Caki2 (cell line): Measurements from ENCODE around the gene STH. TPM values are rescaled to one million over a fixed set of nuclear protein-coding genes. Genes with fewer than 3 reads are reported as not detected.
"Not testable (repeated sequence)": the region's sequence is repeated elsewhere in the genome, so short reads cannot be mapped to it uniquely, and the experiment has no call there.

Source experiments
- DNase-seq: peaks from one replicate; pipeline ENCODE4 v3.0.0-alpha.2; 2015; ENCODE audit warnings: low read depth
- in situ Hi-C: cut with HindIII; loops from 2 replicates; pipeline ENCODE4 v1.10.0; 2016; ENCODE audit warnings: low sequenced_read_pairs, low pct_unique_long_range_greater_than_20kb, mixed read lengths
- total RNA-seq: library from RNA; depleted of rRNA; stranded (reverse); fragments of >200 nt; shearing (Covaris generic); gene quantifications from 2 replicates; pipeline ENCODE4 v1.2.3, GENCODE V29; 2014; ENCODE audit warnings: low replicate concordance

Gene STH
- total RNA-seq, 1 experiment from 2014 or later, result 1.0 TPM

DNA sequence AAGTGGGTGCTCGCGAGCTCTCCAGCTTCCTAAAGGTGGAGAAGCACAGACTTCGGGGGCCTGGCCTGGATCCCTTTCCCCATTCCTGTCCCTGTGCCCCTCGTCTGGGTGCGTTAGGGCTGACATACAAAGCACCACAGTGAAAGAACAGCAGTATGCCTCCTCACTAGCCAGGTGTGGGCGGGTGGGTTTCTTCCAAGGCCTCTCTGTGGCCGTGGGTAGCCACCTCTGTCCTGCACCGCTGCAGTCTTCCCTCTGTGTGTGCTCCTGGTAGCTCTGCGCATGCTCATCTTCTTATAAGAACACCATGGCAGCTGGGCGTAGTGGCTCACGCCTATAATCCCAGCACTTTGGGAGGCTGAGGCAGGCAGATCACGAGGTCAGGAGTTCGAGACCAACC, 1.9 kb upstream of the STH start:
- in situ Hi-C loops, result no loop called here
- DNase-seq, result no peak

- in situ Hi-C loops, result no loop called here
- DNase-seq, result no peak
Observed at GRCh38 chr17:45997624-45998023, 1.4 kb upstream of the STH start.

GRCh38 chr17:45999900-46000290, 845 bp downstream of the STH start:
- in situ Hi-C loops, result no loop called here
- no peak for DNase-seq

GRCh38 chr17:46000292-46000691, 1.2 kb downstream of the STH start:
- no peak for DNase-seq
- in situ Hi-C loops, result no loop called here

DNA sequence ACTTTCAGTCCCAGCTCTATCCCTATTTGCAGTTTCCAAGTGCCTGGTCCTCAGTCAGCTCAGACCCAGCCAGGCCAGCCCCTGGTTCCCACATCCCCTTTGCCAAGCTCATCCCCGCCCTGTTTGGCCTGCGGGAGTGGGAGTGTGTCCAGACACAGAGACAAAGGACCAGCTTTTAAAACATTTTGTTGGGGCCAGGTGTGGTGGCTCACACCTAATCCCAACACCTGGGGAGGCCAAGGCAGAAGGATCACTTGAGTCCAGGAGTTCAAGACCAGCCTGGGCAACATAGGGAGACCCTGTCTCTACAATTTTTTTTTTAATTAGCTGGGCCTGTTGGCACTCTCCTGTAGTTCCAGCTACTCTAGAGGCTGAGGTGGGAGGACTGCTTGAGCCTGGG, 1.7 kb downstream of the STH start:
- in situ Hi-C loops, result no loop called here
- no peak for DNase-seq

GRCh38 chr17:46001390-46002310, 2.6 kb downstream of the STH start:
- in situ Hi-C loops, result no loop called here
- no peak for DNase-seq

DNA sequence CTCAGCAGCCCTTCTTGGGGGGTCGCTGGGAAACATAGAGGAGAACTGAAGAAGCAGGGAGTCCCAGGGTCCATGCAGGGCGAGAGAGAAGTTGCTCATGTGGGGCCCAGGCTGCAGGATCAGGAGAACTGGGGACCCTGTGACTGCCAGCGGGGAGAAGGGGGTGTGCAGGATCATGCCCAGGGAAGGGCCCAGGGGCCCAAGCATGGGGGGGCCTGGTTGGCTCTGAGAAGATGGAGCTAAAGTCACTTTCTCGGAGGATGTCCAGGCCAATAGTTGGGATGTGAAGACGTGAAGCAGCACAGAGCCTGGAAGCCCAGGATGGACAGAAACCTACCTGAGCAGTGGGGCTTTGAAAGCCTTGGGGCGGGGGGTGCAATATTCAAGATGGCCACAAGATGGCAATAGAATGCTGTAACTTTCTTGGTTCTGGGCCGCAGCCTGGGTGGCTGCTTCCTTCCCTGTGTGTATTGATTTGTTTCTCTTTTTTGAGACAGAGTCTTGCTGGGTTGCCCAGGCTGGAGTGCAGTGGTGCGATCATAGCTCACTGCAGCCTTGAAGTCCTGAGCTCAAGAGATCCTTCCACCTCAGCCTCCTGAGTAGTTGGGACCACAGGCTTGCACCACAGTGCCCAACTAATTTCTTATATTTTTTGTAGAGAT, 3.4 kb downstream of the STH start:
- in situ Hi-C loops, result no loop called here
- DNase-seq, result peak; percentile 64

GRCh38 chr17:46002973-46003316, 3.9 kb downstream of the STH start:
- DNase-seq, result no peak
- in situ Hi-C loops, result no loop called here

- no peak for DNase-seq
- in situ Hi-C loops, result no loop called here
Observed at GRCh38 chr17:46003907-46004748, 5.1 kb downstream of the STH start.

DNA sequence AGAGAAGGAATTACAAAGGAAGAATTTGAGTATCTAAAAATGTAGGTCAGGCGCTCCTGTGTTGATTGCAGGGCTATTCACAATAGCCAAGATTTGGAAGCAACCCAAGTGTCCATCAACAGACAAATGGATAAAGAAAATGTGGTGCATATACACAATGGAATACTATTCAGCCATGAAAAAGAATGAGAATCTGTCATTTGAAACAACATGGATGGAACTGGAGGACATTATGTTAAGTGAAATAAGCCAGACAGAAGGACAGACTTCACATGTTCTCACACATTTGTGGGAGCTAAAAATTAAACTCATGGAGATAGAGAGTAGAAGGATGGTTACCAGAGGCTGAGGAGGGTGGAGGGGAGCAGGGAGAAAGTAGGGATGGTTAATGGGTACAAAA, 7.0 kb downstream of the STH start:
- DNase-seq, in situ Hi-C loops: not testable (repeated sequence)

- no peak for DNase-seq
- in situ Hi-C loops, result no loop called here
Observed at GRCh38 chr17:46007461-46007965, 8.5 kb downstream of the STH start.

- DNase-seq, result no peak
- in situ Hi-C loops, result no loop called here
Observed at GRCh38 chr17:46008591-46008990, 9.5 kb downstream of the STH start.

- in situ Hi-C loops, result no loop called here
- no peak for DNase-seq
Observed at GRCh38 chr17:46009681-46010596, 10.9 kb downstream of the STH start.

DNA sequence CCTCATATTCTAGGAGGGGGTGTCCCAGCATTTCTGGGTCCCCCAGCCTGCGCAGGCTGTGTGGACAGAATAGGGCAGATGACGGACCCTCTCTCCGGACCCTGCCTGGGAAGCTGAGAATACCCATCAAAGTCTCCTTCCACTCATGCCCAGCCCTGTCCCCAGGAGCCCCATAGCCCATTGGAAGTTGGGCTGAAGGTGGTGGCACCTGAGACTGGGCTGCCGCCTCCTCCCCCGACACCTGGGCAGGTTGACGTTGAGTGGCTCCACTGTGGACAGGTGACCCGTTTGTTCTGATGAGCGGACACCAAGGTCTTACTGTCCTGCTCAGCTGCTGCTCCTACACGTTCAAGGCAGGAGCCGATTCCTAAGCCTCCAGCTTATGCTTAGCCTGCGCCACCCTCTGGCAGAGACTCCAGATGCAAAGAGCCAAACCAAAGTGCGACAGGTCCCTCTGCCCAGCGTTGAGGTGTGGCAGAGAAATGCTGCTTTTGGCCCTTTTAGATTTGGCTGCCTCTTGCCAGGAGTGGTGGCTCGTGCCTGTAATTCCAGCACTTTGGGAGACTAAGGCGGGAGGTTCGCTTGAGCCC, 11.6 kb downstream of the STH start:
- DNase-seq, result no peak
- in situ Hi-C loops, result no loop called here

- in situ Hi-C loops, result no loop called here
- DNase-seq, result no peak
Observed at GRCh38 chr17:46011711-46012505, 12.9 kb downstream of the STH start.

DNA sequence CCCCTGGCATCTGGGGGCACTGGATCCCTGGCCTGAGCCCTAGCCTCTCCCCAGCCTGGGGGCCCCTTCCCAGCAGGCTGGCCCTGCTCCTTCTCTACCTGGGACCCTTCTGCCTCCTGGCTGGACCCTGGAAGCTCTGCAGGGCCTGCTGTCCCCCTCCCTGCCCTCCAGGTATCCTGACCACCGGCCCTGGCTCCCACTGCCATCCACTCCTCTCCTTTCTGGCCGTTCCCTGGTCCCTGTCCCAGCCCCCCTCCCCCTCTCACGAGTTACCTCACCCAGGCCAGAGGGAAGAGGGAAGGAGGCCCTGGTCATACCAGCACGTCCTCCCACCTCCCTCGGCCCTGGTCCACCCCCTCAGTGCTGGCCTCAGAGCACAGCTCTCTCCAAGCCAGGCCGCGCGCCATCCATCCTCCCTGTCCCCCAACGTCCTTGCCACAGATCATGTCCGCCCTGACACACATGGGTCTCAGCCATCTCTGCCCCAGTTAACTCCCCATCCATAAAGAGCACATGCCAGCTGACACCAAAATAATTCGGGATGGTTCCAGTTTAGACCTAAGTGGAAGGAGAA, 13.5 kb downstream of the STH start:
- DNase-seq, result no peak
- in situ Hi-C loops, result no loop called here
